Fibroblast of lung (primary cell): Measurements from ENCODE around the gene UHRF1. TPM values are rescaled to one million over a fixed set of nuclear protein-coding genes. Genes with fewer than 3 reads are reported as not detected.

ENCODE experiments used
- DNase-seq, 2 donors: peaks; one replicate each; pipeline versions ENCODE4 v3.0.0 to v3.0.0-alpha.2; 2010; ENCODE audit warnings: low read depth in 2 of 2
- H2AFZ ChIP-seq: 2 replicates; pipeline ENCODE4 v1.5.1; 2012; ENCODE audit warnings: low read length, control low read depth, inconsistent platforms
- H3K27ac ChIP-seq: 2 replicates; pipeline ENCODE4 v1.5.1; 2011; ENCODE audit warnings: low read length, control low read depth; ENCODE audit not compliant: insufficient read depth
- H3K27me3 ChIP-seq: 2 replicates; pipeline ENCODE4 v1.5.1; 2011; ENCODE audit warnings: mild to moderate bottlenecking, low read length; ENCODE audit not compliant: control insufficient read depth, insufficient read depth
- H3K36me3 ChIP-seq: 2 replicates; pipeline ENCODE4 v1.5.1; 2011; ENCODE audit warnings: low read length; ENCODE audit not compliant: control insufficient read depth, insufficient read depth
- H3K4me1 ChIP-seq: 2 replicates; pipeline ENCODE4 v1.5.1; 2011; ENCODE audit warnings: low read length; ENCODE audit not compliant: control insufficient read depth, insufficient read depth; ENCODE audit errors: extremely low read depth
- H3K4me2 ChIP-seq: 2 replicates; pipeline ENCODE4 v1.5.1; 2011; ENCODE audit warnings: low read length, control low read depth; ENCODE audit not compliant: insufficient read depth; ENCODE audit errors: extremely low read depth
- H3K4me3 ChIP-seq, 4 experiments: fragments of 200-600 bp in 1 of 4; sonication (generic) in 1 of 4; replicated peaks in 1 of 4; 2 replicates each; pipeline ENCODE4 v1.5.1; 2011 to 2016; ENCODE audit warnings: low read length in 4 of 4, low read depth in 3 of 4, mild to moderate bottlenecking in 3 of 4, control low read depth in 2 of 4, inconsistent platforms in 1 of 4, mixed read lengths in 1 of 4; ENCODE audit not compliant: insufficient read depth in 1 of 4; ENCODE audit errors: control extremely low read depth in 1 of 4
- H3K79me2 ChIP-seq: 2 replicates; pipeline ENCODE4 v1.5.1; 2012; ENCODE audit warnings: mild to moderate bottlenecking, low read length, inconsistent platforms; ENCODE audit not compliant: control insufficient read depth, insufficient read depth
- H3K9ac ChIP-seq: 2 replicates; pipeline ENCODE4 v1.5.1; 2011; ENCODE audit warnings: mild to moderate bottlenecking, low read length, control low read depth; ENCODE audit not compliant: insufficient read depth
- H3K9me3 ChIP-seq: 2 replicates; pipeline ENCODE4 v1.5.1; 2012; ENCODE audit warnings: low read depth, low read length; ENCODE audit not compliant: control insufficient read depth, insufficient read depth
- H4K20me1 ChIP-seq: 2 replicates; pipeline ENCODE4 v1.5.1; 2011; ENCODE audit warnings: low read length; ENCODE audit not compliant: control insufficient read depth, insufficient read depth; ENCODE audit errors: extremely low read depth
- EZH2 ChIP-seq: IDR thresholded peaks from 2 replicates; pipeline ENCODE4 v1.5.1; 2012; ENCODE audit warnings: low read length, control low read depth, mild to moderate bottlenecking; ENCODE audit errors: missing control alignments
- polyA plus RNA-seq, 2 donors: library from polyadenylated mRNA; depleted of rRNA in 1 of 2; stranded (reverse) in 1 of 2; unstranded in 1 of 2; fragments of >200 nt; gene quantifications; 2 replicates each; pipeline ENCODE4 v1.2.1, GENCODE V29; 2011 to 2012; ENCODE audit warnings: missing spikeins in 1 of 2
- total RNA-seq: library from RNA; depleted of rRNA; stranded (reverse); fragments of >200 nt; gene quantifications from 2 replicates; pipeline ENCODE4 v1.2.1, GENCODE V29; 2014
- TF ChIP-seq, protein P1 (sequence below), 2 donors: IDR thresholded peaks in 1 of 2; conservative IDR thresholded peaks in 1 of 2; 1 replicate in 1 of 2; 2 replicates in 1 of 2; pipeline ENCODE4 v1.5.1; 2011 to 2012; ENCODE audit warnings: low read length in 2 of 2, control low read depth in 1 of 2, inconsistent platforms in 1 of 2, low read depth in 1 of 2, mild to moderate bottlenecking in 1 of 2

The UHRF1 gene
- total and polyA plus RNA-seq, 2 donors (not counting 1 experiment from before 2014, with no cell fraction given) = 11.6 to 15.0 TPM

DNA sequence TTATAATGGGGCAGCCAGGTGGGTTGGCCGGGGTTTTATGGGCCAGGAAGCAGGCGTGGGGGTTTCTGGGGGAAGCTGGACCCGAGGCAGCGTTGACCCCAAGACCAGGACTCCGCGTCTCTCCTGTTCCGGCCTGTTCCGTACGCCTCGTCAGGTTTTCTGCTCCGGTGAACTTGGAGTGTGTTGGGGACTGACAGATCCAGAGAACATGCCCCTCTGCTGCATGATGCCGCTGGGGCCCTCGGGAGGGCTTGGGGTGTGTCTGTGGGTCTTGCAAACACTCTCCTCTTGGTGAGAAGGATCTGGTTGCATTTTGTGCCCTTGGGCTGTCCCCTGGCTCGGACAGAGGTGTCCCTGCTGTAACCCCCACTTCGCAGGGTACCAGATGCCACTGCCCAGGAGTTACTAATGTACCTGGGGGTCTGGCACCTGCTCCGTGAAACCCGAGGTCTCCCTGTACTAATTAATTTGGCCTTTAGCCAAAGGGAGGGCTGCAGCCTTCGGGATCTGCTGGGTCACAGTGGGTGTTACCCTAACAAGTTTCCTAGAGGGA is 75.2 kb downstream of the UHRF1 start:
- H3K36me3 ChIP-seq = no peaks in the 10 kb centered on the region
- peaks cover 45% of the 10 kb centered on the region for H3K79me2 ChIP-seq
- H4K20me1 ChIP-seq = peaks cover 2% of the 10 kb centered on the region
- peaks cover 16% of the 10 kb centered on the region for H3K4me1 ChIP-seq
- no peak overlapping the region for H3K9ac ChIP-seq
- no peak overlapping the region for H3K4me2 ChIP-seq
- H3K27me3 ChIP-seq = no peaks in the 10 kb centered on the region
- no peak overlapping the region for H2AFZ ChIP-seq
- no peak overlapping the region for H3K4me3 ChIP-seq
- H3K9me3 ChIP-seq = no peaks in the 10 kb centered on the region
- DNase-seq = no peak
- no peak overlapping the region for H3K27ac ChIP-seq
- TF ChIP-seq EZH2 = no peak
- TF ChIP-seq, protein P1, sequence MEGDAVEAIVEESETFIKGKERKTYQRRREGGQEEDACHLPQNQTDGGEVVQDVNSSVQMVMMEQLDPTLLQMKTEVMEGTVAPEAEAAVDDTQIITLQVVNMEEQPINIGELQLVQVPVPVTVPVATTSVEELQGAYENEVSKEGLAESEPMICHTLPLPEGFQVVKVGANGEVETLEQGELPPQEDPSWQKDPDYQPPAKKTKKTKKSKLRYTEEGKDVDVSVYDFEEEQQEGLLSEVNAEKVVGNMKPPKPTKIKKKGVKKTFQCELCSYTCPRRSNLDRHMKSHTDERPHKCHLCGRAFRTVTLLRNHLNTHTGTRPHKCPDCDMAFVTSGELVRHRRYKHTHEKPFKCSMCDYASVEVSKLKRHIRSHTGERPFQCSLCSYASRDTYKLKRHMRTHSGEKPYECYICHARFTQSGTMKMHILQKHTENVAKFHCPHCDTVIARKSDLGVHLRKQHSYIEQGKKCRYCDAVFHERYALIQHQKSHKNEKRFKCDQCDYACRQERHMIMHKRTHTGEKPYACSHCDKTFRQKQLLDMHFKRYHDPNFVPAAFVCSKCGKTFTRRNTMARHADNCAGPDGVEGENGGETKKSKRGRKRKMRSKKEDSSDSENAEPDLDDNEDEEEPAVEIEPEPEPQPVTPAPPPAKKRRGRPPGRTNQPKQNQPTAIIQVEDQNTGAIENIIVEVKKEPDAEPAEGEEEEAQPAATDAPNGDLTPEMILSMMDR (conservative IDR thresholded peaks at IDR 0.05 in 1 of 2, IDR thresholded peaks at IDR 0.05 in 1 of 2; ENCODE audit: low read depth in 1 of 2, low read length in 2 of 2) = no peak

DNA sequence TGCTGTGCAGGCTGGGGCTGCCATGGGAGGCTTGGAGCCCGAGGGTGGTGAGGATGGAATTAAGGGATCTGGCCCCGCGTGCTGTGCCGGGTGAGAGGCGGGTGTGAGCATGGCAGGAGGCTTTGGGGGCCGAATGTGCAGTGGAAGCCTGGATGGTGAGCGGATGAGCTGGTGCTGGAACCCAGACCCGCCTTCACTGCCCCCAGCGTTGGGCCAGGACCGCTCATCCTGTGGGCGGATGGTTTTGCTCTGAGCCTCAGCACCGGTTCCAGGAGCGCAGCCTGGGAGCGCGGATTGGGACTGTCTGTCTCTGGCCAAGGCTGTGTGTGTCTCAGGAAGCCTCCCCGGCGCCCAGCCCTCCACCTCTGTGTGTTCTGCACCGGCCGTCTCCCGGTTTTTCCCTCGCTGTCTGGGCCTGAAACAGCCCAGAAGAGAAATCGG is 76.3 kb downstream of the UHRF1 start:
- H4K20me1 ChIP-seq = no peaks in the 10 kb centered on the region

DNA sequence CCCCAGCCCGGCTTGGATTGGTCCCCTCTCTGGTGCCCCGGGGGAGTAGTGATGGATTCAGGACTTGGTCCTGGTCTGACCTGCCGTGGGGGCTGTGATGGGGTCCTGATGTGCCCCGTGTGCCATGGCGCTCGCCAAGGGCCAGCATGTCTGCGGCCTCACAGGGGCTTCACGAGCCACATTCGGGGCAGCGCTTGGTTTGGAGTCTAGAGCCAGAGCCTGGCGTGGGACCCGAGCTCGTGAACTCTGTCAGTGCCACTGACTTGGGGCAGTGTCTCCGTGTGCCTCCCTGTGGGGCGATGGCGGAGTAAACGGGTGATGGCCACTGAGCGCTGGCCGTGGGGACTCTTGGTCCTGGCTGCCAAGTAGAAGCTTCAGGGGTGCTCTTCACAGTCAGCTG is 76.8 kb downstream of the UHRF1 start:
- Histone ChIP-seq H3K4me3 (no peak overlapping the region), H4K20me1 (no peaks in the 10 kb centered on the region), H3K36me3 (no peaks in the 10 kb centered on the region), H3K9me3 (no peaks in the 10 kb centered on the region), H2AFZ (no peak overlapping the region), H3K4me1 (peaks cover 16% of the 10 kb centered on the region), H3K79me2 (peaks cover 47% of the 10 kb centered on the region), H3K27me3 (no peaks in the 10 kb centered on the region), H3K27ac (no peak overlapping the region), H3K9ac (no peak overlapping the region), H3K4me2 (no peak overlapping the region)
- no peak for DNase-seq
- TF ChIP-seq, protein P1 (conservative IDR thresholded peaks at IDR 0.05 in 1 of 2, IDR thresholded peaks at IDR 0.05 in 1 of 2; ENCODE audit: low read depth in 1 of 2, low read length in 2 of 2) = no peak
- TF ChIP-seq EZH2 = no peak

More for the DNA sequence above, 76.3 kb downstream of the UHRF1 start:
- Histone ChIP-seq H3K9me3 (no peaks in the 10 kb centered on the region), H2AFZ (no peak overlapping the region), H3K4me1 (peaks cover 16% of the 10 kb centered on the region), H3K9ac (no peak overlapping the region), H3K27ac (no peak overlapping the region), H3K79me2 (peaks cover 52% of the 10 kb centered on the region), H3K36me3 (no peaks in the 10 kb centered on the region), H3K4me2 (no peak overlapping the region), H3K27me3 (no peaks in the 10 kb centered on the region), H3K4me3 (no peak overlapping the region)
- DNase-seq = no peak
- TF ChIP-seq, protein P1 (conservative IDR thresholded peaks at IDR 0.05 in 1 of 2, IDR thresholded peaks at IDR 0.05 in 1 of 2; ENCODE audit: low read depth in 1 of 2, low read length in 2 of 2) = no peak
- no peak for TF ChIP-seq EZH2
